ENCODE data around the gene ARG1.

ARG1 gene

GRCh38 chr6:131587909-131588308 lies 14.9 kb downstream of the ARG1 start:
- DNase-seq = no peak

GRCh38 chr6:131588643-131589042 lies 15.6 kb downstream of the ARG1 start:
- no peak for DNase-seq

GRCh38 chr6:131592935-131593334 lies 19.9 kb downstream of the ARG1 start:
- no peak for DNase-seq

GRCh38 chr6:131594074-131594473 lies 21.0 kb downstream of the ARG1 start:
- no peak for DNase-seq

GRCh38 chr6:131597446-131597845 lies 24.4 kb downstream of the ARG1 start:
- DNase-seq = peak; percentile 18

- no peak for DNase-seq
Observed at GRCh38 chr6:131600716-131601115, 27.7 kb downstream of the ARG1 start.

- no peak for DNase-seq
Observed at GRCh38 chr6:131602781-131603312, 29.8 kb downstream of the ARG1 start.

GRCh38 chr6:131613296-131613925 lies 40.4 kb downstream of the ARG1 start:
- DNase-seq = no peak

GRCh38 chr6:131615275-131615674 lies 42.2 kb downstream of the ARG1 start:
- DNase-seq = no peak

- peak; percentile 98 for DNase-seq
Observed at GRCh38 chr6:131627724-131628682, 55.0 kb downstream of the ARG1 start, which contains the start of gene MED23. MED23 (minus strand) TSS chr6:131628242; CDS start chr6:131628049, 193 bp downstream.

GRCh38 chr6:131628726-131629125 lies 55.7 kb downstream of the ARG1 start:
- DNase-seq = no peak

- DNase-seq = no peak
Observed at GRCh38 chr6:131629651-131630050, 56.6 kb downstream of the ARG1 start.

GRCh38 chr6:131631625-131632289 lies 58.7 kb downstream of the ARG1 start:
- DNase-seq = peak; percentile 9
